Right hindlimb (tissue), 1 donor: ENCODE results near the gene RABGAP1.
A peak's percentile ranks its signal among the peaks of the same experiment; 100 is the strongest.

Experiments
- DNase-seq: peaks from one replicate; pipeline ENCODE4 v3.0.0-alpha.2; 2018

The RABGAP1 gene

DNA sequence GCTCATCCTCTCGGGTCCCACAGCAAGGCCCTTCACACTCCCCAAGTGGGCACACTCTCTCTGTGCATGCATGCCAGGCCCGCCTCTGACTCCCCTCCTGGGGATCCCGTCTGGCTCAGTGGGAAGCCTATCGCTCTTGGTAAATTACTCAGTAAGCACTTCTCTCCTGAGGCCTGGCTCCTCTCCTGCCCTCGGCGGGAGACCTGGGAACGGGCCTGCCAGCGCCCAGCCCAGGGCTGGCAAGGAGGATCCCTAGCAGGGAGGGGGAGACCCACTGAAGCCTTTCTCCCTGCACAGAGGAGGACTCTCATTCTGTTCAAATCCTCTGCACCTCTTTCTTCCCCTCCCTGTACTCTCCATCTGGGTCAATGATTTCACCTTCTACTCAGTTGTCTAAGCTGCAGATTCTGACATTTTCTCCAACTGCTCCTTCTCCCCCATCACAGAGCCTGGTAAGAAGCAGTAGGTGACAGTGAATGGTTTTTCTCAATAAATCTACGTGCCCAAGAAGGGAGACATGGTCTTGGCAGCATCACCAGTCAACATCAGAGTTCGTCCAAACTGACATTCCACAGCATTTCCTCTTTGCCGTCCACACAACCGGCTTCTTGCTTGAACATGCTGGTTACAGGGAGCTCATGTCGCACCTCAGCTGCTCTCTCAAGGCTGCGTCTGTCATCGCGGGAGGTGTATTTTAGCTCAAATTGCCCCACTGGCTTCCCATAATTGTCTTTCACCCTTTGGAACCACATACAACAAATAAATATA, 174.5 kb downstream of the RABGAP1 start:
- no peak for DNase-seq

- DNase-seq = peak; percentile 65
Observed at GRCh38 chr9:123116036-123116435, 175.2 kb downstream of the RABGAP1 start.

DNA sequence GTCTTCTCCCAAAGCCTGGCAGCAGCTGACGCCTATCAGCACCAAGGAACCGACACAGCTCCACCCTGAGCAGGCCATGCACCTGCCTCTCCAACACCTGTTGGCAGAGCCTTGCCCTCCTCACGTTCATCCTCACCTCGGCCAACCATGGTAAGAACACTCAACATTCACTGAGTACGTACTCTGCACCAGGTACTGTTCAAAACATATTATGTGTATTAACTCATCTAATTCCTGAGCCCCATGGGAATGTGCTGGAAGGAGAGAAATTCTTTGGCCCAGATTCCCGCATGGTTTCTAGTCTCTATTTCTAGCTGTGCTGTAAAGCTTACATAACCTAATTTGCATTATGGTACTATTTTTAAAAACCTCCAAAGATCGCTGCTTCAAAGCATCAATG, 178.7 kb downstream of the RABGAP1 start:
- DNase-seq = no peak

GRCh38 chr9:123120131-123120530, 179.3 kb downstream of the RABGAP1 start:
- DNase-seq = no peak

GRCh38 chr9:123120953-123121352, 180.1 kb downstream of the RABGAP1 start:
- no peak for DNase-seq

- no peak for DNase-seq
Observed at GRCh38 chr9:123121457-123121856, 180.6 kb downstream of the RABGAP1 start.

DNA sequence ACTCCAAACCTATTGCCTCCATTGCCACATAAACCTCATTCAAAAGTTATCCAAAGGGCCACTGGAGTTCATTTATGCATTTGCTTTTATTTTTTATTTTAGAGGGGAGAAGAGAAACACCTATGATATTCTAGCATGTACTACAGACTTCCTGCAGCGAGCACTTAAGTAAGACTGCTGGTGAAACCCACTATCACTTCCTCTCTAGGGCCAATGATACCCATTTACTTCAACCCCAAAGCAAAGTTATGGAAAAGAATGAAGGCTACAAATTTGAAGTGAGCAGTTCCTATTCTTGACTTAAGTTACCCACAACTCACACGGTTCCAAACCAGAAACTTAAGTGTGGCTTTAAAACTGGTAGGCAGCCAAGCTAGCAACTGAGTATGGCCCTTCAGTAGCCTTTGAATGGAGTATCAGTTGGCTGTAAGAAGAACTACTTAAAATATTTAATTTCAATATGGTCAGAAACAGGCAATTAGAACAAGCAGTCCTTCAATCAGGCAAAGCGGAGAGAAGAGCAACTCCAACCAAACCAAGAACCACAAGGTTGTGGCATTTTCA, 186.8 kb downstream of the RABGAP1 start:
- DNase-seq = no peak

GRCh38 chr9:123128591-123128990, 187.8 kb downstream of the RABGAP1 start:
- no peak for DNase-seq

DNA sequence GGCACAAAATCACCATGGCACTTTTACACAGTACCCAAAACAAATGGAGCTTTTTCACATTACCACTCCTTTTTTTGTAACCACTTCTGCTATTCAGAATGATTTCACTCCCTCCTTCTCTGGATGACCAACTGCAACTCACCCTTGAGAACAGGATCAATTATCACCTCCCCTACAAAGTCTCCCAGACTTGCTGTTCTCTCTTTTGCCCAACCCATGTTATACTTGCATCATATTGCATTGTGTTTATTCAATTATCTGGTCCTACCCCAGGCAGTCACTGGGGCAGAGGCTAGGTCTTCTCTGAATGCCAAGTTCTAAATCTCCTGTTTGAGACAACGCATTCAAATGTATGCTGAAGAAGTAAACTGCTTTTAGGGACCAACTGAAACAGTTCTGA, 188.6 kb downstream of the RABGAP1 start:
- no peak for DNase-seq

GRCh38 chr9:123131258-123131657, 190.4 kb downstream of the RABGAP1 start:
- DNase-seq = no peak

DNA sequence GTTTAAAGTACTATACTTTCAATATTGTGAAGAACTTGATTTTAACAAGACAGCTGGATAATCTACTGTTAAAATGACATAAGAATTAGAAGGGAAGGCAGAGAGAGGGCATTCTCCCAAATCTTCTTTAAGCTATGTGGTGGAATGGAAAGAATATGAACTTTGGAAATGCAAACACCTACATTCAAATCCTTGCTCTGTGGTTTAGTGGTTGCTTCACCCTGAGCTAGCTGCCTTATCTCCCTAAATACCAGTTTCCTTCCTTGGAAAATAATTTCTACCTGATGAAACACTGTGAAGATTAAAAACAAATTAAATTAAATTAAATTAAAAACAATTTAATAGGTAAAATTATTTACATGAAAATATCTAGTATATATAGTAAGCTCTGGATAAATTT, 191.2 kb downstream of the RABGAP1 start:
- DNase-seq = no peak

DNA sequence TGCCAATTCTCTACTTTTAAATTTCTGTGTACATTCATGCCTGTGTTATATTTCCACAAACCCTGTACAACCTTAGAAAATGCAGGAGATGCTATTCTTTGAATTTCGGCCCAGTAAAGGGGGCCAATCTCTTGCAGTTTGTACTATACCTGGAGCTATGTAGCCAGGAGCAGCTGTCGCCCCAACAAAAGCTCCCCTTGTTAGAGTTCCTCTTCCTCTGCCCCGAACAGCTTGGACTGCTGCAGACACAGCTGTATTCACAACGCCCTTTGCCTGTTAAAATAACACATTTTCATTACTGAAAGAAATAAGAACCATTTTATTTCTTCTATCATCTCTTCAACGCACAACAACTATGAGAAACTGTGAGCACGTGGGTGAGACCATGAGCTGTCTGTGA, 191.9 kb downstream of the RABGAP1 start:
- DNase-seq = no peak

DNA sequence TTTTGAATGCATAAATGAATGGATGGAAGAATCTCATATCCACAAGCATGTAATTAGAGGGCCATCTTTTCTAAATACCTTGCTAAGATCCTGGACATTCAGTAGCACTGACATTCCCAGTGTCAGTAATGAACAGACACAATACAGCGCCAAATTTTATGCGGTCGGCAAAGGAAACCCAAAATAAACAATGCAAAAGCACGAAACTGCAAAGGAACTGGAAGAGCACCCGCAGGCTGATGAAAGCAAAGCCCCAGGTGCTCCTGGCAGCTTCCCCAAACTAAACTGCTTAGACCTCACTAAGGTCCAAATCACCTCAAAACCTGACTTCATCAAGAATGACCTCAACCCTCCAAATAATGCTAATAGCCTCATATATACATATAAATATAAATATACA, 194.6 kb downstream of the RABGAP1 start:
- DNase-seq = no peak

- DNase-seq = no peak
Observed at GRCh38 chr9:123138163-123138562, 197.3 kb downstream of the RABGAP1 start.

DNA sequence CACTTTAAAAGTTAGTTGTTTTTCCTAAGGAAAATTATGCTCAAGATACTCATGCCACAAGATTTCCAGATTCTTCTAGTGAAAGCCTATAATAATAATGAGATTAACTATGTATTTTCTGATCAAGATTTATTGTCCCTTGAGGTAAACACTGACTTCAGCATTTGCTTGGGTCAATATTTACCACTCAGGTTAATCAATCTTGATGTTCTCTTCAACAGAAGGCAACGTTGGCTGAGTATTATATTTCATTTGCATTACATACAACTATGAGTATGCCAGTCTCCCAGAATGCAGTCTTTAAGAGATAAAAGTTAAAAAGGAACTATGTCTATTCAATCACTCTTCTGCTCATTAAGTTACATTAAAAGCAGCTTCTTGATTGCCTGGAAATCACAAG, 208.2 kb downstream of the RABGAP1 start:
- no peak for DNase-seq

- DNase-seq = no peak
Observed at GRCh38 chr9:123150708-123151503, 210.1 kb downstream of the RABGAP1 start.
